SK-N-SH (cell line): ENCODE results near the gene PIP5K1C. TPM values are rescaled to one million over a fixed set of nuclear protein-coding genes. Genes with fewer than 3 reads are reported as not detected.

Experiments
- CTCF ChIA-PET: fragments of 300-600, 350-600 bp; formaldehyde crosslinking; extraction: SDS; loops from one replicate; lab custom pipeline; 2021; lab: Yijun Ruan, JAX
- POLR2A ChIA-PET: fragments of 350-600 bp; sonication (Branson Sonifier 250); formaldehyde crosslinking; extraction: SDS; loops from one replicate; lab custom pipeline; 2020; ENCODE audit warnings: antibody characterized with exemption, inconsistent platforms; lab: Yijun Ruan, JAX
- DNase-seq: peaks from one replicate; pipeline ENCODE4 v3.0.0; 2012
- H2AFZ ChIP-seq: fragments of 200-600 bp; sonication (generic); 2 replicates; pipeline ENCODE4 v1.8.1; 2016; ENCODE audit warnings: antibody characterized with exemption, mild to moderate bottlenecking, low read depth
- H3F3A ChIP-seq: fragments of 200-600 bp; sonication (generic); replicated peaks from 2 replicates; pipeline ENCODE3; 2016; ENCODE audit warnings: antibody characterized with exemption, mild to moderate bottlenecking; ENCODE audit not compliant: insufficient read depth
- H3K27ac ChIP-seq, 2 experiments: fragments of 200-500 bp in 1 of 2; fragments of 200-600 bp in 1 of 2; sonication (Bioruptor generic) in 1 of 2; sonication (generic), shearing (Covaris generic) in 1 of 2; 2 replicates each; pipeline versions ENCODE4 v1.5.1 to v1.6.1; 2014 to 2016; ENCODE audit warnings: low read depth in 2 of 2, inconsistent platforms in 1 of 2, low read length in 1 of 2, mild to moderate bottlenecking in 1 of 2, mixed read lengths in 1 of 2
- H3K27me3 ChIP-seq: fragments of 200-600 bp; sonication (generic), shearing (Covaris generic); 2 replicates; pipeline ENCODE4 v1.6.1; 2016; ENCODE audit warnings: mixed run types; ENCODE audit not compliant: insufficient read depth
- H3K36me3 ChIP-seq, 2 experiments: fragments of 200-500 bp in 1 of 2; fragments of 200-600 bp in 1 of 2; sonication (Bioruptor generic) in 1 of 2; sonication (generic) in 1 of 2; replicated peaks in 1 of 2; 2 replicates each; pipeline versions ENCODE3 to v1.5.1; 2014 to 2016; ENCODE audit warnings: low read length in 1 of 2, mild to moderate bottlenecking in 1 of 2; ENCODE audit not compliant: insufficient read depth in 2 of 2, control insufficient read depth in 1 of 2
- H3K4me1 ChIP-seq, 2 experiments: fragments of 200-500 bp in 1 of 2; fragments of 200-600 bp in 1 of 2; sonication (Bioruptor generic) in 1 of 2; sonication (generic), shearing (Covaris generic) in 1 of 2; 2 replicates each; pipeline versions ENCODE4 v1.5.1 to v1.6.1; 2014 to 2016; ENCODE audit warnings: low read depth in 1 of 2, low read length in 1 of 2, mixed run types in 1 of 2; ENCODE audit not compliant: insufficient read depth in 2 of 2, control insufficient read depth in 1 of 2
- H3K4me2 ChIP-seq: fragments of 200-600 bp; sonication (generic), shearing (Covaris generic); 2 replicates; pipeline ENCODE4 v1.6.1; 2017; ENCODE audit warnings: mixed run types
- H3K4me3 ChIP-seq, 2 experiments: fragments of 200-500 bp in 1 of 2; fragments of 200-600 bp in 1 of 2; sonication (Bioruptor generic) in 1 of 2; sonication (generic), shearing (Covaris generic) in 1 of 2; 2 replicates each; pipeline versions ENCODE4 v1.5.1 to v1.8.1; 2014 to 2016; ENCODE audit warnings: low read depth in 2 of 2, inconsistent platforms in 1 of 2, low read length in 1 of 2, mild to moderate bottlenecking in 1 of 2, mixed read lengths in 1 of 2, moderate library complexity in 1 of 2
- H3K79me2 ChIP-seq: fragments of 200-600 bp; sonication (generic); 2 replicates; pipeline ENCODE4 v1.8.1; 2017; ENCODE audit warnings: mild to moderate bottlenecking; ENCODE audit not compliant: insufficient read depth
- H3K9ac ChIP-seq: fragments of 200-600 bp; sonication (generic); 2 replicates; pipeline ENCODE4 v1.6.1; 2017; ENCODE audit warnings: mixed run types
- H3K9me2 ChIP-seq: fragments of 200-600 bp; sonication (generic); 2 replicates; pipeline ENCODE4 v1.6.1; 2017; ENCODE audit warnings: mixed run types
- H3K9me3 ChIP-seq: fragments of 200-600 bp; sonication (generic); 2 replicates; pipeline ENCODE4 v1.6.1; 2017; ENCODE audit warnings: mixed run types, mild to moderate bottlenecking, moderate library complexity
- H4K20me1 ChIP-seq: fragments of 200-600 bp; sonication (generic); 2 replicates; pipeline ENCODE4 v1.6.1; 2017; ENCODE audit warnings: mild to moderate bottlenecking, mixed run types; ENCODE audit not compliant: insufficient read depth
- CHD2 ChIP-seq: fragments of 150-350 bp; IDR thresholded peaks from 2 replicates; pipeline ENCODE4 v1.6.1; 2018; ENCODE audit warnings: low read length; ENCODE audit not compliant: partially characterized antibody
- EP300 ChIP-seq, 2 experiments: IDR thresholded peaks; 2 replicates each; pipeline versions ENCODE4 v1.4.0 to v1.6.1; 2012; ENCODE audit warnings: borderline replicate concordance in 1 of 2, low read depth in 1 of 2, low read length in 1 of 2
- EZH2phosphoT487 ChIP-seq: fragments of 200-600 bp; sonication (generic); IDR thresholded peaks from 2 replicates; pipeline ENCODE4 v1.6.1; 2017; ENCODE audit warnings: low read depth, mixed run types, mild to moderate bottlenecking, antibody characterized with exemption, moderate library complexity, borderline replicate concordance
- FOXJ3 ChIP-seq: sonication (generic); formaldehyde crosslinking; IDR thresholded peaks from 2 replicates; pipeline ENCODE4 v1.5.1; 2020; ENCODE audit warnings: mild to moderate bottlenecking, missing genetic modification reagents
- GABPA ChIP-seq: IDR thresholded peaks from 2 replicates; pipeline ENCODE4 v1.4.0; 2012; ENCODE audit warnings: low read depth, mild to moderate bottlenecking
- MEF2A ChIP-seq: IDR thresholded peaks from 2 replicates; pipeline ENCODE4 v1.4.0; 2012; ENCODE audit warnings: low read depth, borderline replicate concordance
- NRF1 ChIP-seq: IDR thresholded peaks from 2 replicates; pipeline ENCODE4 v1.6.1; 2012; ENCODE audit warnings: low read depth, mild to moderate bottlenecking, low read length
- PBX3 ChIP-seq: IDR thresholded peaks from 2 replicates; pipeline ENCODE4; 2012
- RAD21 ChIP-seq: IDR thresholded peaks from 2 replicates; pipeline ENCODE4 v1.6.1; 2012; ENCODE audit warnings: mild to moderate bottlenecking, low read length
- RCOR1 ChIP-seq: fragments of 150-350 bp; IDR thresholded peaks from 2 replicates; pipeline ENCODE4 v1.6.1; 2017; ENCODE audit warnings: antibody characterized with exemption, low read length
- RXRA ChIP-seq: IDR thresholded peaks from 2 replicates; pipeline ENCODE4 v1.4.0; 2012; ENCODE audit warnings: low read depth, mild to moderate bottlenecking, borderline replicate concordance
- SMC3 ChIP-seq: IDR thresholded peaks from 2 replicates; pipeline ENCODE4 v1.6.1; 2012; ENCODE audit warnings: low read depth, low read length, improper control_type of control experiment
- TEAD4 ChIP-seq: IDR thresholded peaks from 2 replicates; pipeline ENCODE4 v1.4.0; 2012; ENCODE audit warnings: mild to moderate bottlenecking, borderline replicate concordance; ENCODE audit not compliant: insufficient read depth
- WGBS: methylation state at CpG from one replicate; pipeline ENCODE4 v1.1.6; 2017; ENCODE audit warnings: low lambda C conversion rate; 5-methylcytosine and 5-hydroxymethylcytosine counted together
- polyA plus RNA-seq, 3 experiments: library from polyadenylated mRNA; depleted of rRNA; stranded (reverse); fragments of >200 nt; gene quantifications; 2 replicates each; pipeline ENCODE4 v1.2.3, GENCODE V29; 2012
- TF ChIP-seq, protein P1 (sequence below): fragments of 200-600 bp; sonication (generic); IDR thresholded peaks from 2 replicates; pipeline ENCODE4 v1.6.1; 2017; ENCODE audit warnings: antibody characterized with exemption, mild to moderate bottlenecking, moderate library complexity

PIP5K1C gene
- polyA plus RNA-seq, 1 of the 3 experiments (the other 2 are of a cell fraction): 12.3 TPM

GRCh38 chr19:3684817-3685410, 15.4 kb downstream of the PIP5K1C start:
- no peak overlapping the region for H3K4me2 ChIP-seq
- CTCF ChIA-PET: interaction anchor here (2.5 kb wide), 1 partner anchor 15 kb away, joined by 6 read pairs; the partner anchor contains the start of gene PIP5K1C

GRCh38 chr19:3684054-3684816, 16.0 kb downstream of the PIP5K1C start:
- CTCF ChIA-PET: interaction anchor here (1.5 to 2.5 kb wide), 2 partner anchors 8 to 15 kb away, joined by 4 to 6 read pairs; partner anchors contain the start of gene PIP5K1C
- POLR2A ChIA-PET: no interaction called here

More at GRCh38 chr19:3684817-3685410, 15.4 kb downstream of the PIP5K1C start:
- no peak overlapping the region for H2AFZ ChIP-seq
- H3K9me3 ChIP-seq: no peaks in the 10 kb centered on the region
- H3K36me3 ChIP-seq: no peaks in the 10 kb centered on the region
- 89% methylated on average over 8 of the region's 8 CpGs for WGBS
- no peaks in the 10 kb centered on the region for H3F3A ChIP-seq
- H3K79me2 ChIP-seq: peaks cover 27% of the 10 kb centered on the region; the same call in 1 of the 2 replicates
- H3K4me1 ChIP-seq: peaks cover 0 to 6% of the 10 kb centered on the region in 2 experiments; a peak in 1 of 4 replicates
- no peaks in the 10 kb centered on the region for H3K27me3 ChIP-seq
- DNase-seq: no peak
- no peaks in the 10 kb centered on the region for H3K9me2 ChIP-seq
- no peak overlapping the region for H3K27ac ChIP-seq
- TF ChIP-seq, protein P1, sequence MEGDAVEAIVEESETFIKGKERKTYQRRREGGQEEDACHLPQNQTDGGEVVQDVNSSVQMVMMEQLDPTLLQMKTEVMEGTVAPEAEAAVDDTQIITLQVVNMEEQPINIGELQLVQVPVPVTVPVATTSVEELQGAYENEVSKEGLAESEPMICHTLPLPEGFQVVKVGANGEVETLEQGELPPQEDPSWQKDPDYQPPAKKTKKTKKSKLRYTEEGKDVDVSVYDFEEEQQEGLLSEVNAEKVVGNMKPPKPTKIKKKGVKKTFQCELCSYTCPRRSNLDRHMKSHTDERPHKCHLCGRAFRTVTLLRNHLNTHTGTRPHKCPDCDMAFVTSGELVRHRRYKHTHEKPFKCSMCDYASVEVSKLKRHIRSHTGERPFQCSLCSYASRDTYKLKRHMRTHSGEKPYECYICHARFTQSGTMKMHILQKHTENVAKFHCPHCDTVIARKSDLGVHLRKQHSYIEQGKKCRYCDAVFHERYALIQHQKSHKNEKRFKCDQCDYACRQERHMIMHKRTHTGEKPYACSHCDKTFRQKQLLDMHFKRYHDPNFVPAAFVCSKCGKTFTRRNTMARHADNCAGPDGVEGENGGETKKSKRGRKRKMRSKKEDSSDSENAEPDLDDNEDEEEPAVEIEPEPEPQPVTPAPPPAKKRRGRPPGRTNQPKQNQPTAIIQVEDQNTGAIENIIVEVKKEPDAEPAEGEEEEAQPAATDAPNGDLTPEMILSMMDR: peak; percentile 13
- TF ChIP-seq SMC3: no peak
- no peak overlapping the region for H3K9ac ChIP-seq
- H4K20me1 ChIP-seq: peaks cover 8% of the 10 kb centered on the region; the same call in 1 of the 2 replicates
- no peak overlapping the region for H3K4me3 ChIP-seq
- POLR2A ChIA-PET: no interaction called here

More at GRCh38 chr19:3684054-3684816, 16.0 kb downstream of the PIP5K1C start:
- H3K4me3 ChIP-seq: no peak overlapping the region
- no peaks in the 10 kb centered on the region for H3K36me3 ChIP-seq
- no peak overlapping the region for H3K9ac ChIP-seq
- peaks cover 23% of the 10 kb centered on the region; the same call in 1 of the 2 replicates for H3K79me2 ChIP-seq
- peaks cover 0 to 6% of the 10 kb centered on the region in 2 experiments; a peak in 1 of 4 replicates for H3K4me1 ChIP-seq
- DNase-seq: no peak
- H3K27me3 ChIP-seq: no peaks in the 10 kb centered on the region
- H3K9me3 ChIP-seq: no peaks in the 10 kb centered on the region
- no peaks in the 10 kb centered on the region for H3K9me2 ChIP-seq
- no peak overlapping the region for H3K27ac ChIP-seq
- H4K20me1 ChIP-seq: 0 out of 2 replicates have a peak, but pooled peaks cover 4% of the 10 kb centered on the region
- H2AFZ ChIP-seq: no peak overlapping the region
- no peak overlapping the region for H3K4me2 ChIP-seq
- TF ChIP-seq RCOR1 (no peak), CHD2 (no peak), RXRA (no peak), NRF1 (no peak), TEAD4 (no peak), GABPA (no peak), MEF2A (no peak), RAD21 (no peak), PBX3 (no peak), EP300 (IDR thresholded peaks at IDR 0.05; ENCODE audit: borderline replicate concordance in 1 of 2, low read depth in 1 of 2, low read length in 1 of 2) (no peak), FOXJ3 (no peak), EZH2phosphoT487 (no peak)
- TF ChIP-seq, protein P1: no peak
- no peaks in the 10 kb centered on the region for H3F3A ChIP-seq
- 98% methylated on average over 16 of the region's 23 CpGs for WGBS
